Hematopoietic multipotent progenitor cell treated with erythropoietin and hydrocortisone succinate and interleukin-3 and kit ligand, for 8 days (in vitro differentiated cells): ENCODE measurements around the gene LRP1B.
"Not testable (repeated sequence)": the region's sequence is repeated elsewhere in the genome, so short reads cannot be mapped to it uniquely, and the experiment has no call there.

ENCODE experiments used
- DNase-seq: peaks from one replicate; pipeline ENCODE4 v3.0.0-alpha.2; 2015

LRP1B gene

DNA sequence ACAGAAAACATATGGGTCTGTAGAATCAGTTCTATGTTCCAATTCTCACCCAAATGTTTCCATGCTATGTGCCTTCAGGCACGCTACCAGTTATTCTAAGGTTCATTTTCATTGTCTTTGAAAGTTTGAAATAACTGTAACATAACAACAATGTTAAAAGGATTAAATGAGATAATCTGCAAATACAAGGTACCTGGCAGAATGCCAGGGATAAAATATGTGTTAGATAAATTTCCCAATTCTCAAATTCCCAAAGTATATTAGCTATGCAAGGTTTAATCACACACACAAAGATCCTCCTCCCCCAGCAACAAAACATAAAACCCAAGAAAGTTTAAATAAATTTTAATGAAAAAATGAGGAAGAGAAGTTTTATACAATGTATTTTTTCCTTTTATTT, 261.2 kb downstream of the LRP1B start:
- no peak for DNase-seq

DNA sequence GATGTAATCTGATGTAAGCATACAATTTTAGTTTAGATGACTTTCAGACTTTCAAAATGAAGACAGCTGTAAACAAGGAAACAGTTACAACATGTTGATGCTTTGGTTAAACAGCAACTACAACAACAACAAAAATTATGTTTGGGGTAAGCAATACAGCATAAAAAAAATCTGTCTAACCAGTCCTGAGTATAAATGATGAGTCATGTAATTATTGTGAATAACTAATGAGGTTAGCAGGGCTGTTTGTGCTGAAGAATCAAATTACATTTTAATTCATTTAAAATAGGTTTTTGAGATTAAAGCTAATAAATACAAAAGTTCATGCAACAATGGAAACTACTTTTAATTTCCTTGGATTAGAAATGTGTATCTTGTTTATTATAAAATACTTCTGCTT, 266.9 kb downstream of the LRP1B start:
- DNase-seq: no peak

DNA sequence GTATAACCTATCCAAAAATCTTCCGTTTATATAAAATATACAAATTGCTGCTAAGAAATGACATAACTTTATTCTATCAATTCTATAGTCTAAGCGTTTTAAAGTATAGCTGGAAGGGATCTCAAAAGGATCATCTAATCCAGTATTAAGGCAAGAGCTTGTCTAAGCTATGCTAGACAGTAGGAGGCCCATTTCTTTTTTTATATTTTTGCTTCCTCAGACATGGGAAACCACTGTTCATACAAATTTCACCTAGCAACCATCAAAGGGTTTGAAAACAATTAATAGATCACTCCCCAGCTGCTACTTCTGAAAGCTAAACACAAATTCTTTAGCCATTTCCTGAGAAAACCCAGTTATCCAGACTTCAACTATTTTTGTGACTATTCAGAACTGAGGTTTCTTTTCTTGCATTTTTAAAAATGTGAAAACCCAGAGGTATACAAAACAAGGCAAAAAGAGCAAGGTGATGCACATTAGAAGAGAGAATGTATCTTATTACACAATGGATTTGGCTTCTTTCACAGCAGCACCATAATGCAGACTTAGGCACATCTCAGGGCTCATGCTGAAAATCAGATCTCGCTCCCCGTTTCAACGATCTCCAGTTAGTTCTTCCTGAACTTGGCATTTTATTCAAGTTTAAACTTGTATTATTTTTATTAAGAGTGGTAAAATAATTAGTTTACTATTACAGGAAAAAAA, 274.4 kb downstream of the LRP1B start:
- no peak for DNase-seq

DNA sequence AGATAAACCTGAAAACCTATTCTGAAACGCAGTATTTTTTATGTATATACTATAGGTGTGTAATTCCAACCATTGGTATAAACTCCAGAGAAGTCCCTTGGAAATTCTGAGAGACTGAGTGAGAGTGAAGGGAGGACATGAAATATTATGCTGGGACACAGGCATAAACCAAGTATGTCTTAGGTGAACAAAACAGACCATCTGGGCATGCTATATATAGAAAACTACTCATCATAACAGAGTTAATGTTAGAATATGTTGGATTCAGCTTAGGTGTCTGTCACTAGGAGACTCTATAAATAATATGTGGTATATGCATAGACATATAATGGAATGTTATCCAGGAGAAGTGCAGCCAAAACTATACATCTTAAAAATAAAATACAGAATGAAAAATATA, 282.6 kb downstream of the LRP1B start:
- DNase-seq: no peak

DNA sequence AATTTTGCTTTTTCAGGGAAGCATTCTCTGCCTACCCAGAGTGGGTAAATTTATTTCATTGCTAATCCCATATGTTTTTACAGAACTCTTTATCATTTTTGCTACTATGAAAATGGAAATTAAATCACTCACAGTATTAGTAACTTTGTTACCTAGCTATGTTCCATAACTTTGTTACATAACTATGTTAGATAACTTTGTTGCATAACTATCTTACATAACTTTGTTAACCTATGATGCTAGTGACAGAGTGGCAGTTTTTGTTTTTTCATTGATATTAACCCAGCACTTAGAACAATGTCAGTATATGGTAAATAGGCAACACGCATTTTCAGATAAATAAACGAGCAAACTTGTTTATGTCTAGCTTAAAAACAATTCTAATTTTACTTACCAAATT, 286.6 kb downstream of the LRP1B start:
- no peak for DNase-seq

DNA sequence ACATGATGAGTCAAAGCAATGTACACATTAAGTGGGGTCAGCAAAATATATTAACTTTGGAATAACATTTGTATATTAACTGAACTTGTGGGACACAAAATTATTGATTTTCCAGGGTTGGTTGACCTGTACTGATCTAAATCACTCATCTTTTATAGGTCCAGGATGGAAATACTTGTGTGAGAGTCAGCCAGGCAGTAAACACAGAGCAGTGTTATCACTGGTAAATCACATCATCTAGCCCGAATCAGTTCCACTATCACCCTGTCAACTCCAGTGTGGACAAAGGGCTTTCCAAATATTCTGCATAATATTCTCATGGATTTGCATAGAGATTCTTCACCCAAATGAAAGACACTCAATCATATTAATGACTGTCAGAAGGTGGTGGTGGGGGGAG, 295.7 kb downstream of the LRP1B start:
- no peak for DNase-seq

DNA sequence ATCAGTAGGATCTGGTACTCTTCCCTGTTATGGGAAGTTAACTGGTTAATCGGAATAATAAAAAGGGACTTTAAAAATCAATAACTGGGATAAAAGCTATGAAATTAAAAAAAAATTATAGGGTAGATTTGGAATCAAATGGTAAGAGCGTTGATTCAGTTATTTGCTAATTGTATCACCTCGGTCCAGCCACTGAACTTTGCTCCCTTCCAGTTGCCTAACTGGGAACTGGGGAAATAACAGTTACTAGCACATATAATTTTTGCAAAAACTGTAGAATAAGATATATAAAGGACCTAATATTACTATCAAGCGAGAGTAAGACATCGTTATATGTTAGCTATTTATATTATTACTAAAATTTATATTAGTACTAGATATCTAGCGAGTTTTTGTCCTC, 302.1 kb downstream of the LRP1B start:
- DNase-seq: no peak

DNA sequence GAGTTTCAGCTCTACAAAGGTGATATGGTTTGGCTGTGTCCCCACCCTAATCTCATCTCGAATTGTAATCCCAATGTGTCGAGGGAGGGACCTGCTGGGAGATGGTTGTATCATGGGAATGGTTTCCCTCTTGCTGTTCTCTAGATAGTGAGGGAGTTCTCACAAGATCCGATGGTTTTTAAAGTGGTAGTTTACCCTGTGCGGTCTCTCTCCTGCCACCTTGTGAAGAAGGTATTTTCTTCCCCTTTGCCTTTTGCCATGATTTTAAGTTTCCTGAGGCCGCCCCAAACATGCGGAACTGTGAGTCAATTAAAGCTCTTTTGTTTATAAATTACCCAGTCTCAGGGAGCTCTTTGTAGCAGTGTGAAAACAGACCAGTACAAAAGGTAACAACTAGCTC, 306.0 kb downstream of the LRP1B start:
- DNase-seq: no peak

DNA sequence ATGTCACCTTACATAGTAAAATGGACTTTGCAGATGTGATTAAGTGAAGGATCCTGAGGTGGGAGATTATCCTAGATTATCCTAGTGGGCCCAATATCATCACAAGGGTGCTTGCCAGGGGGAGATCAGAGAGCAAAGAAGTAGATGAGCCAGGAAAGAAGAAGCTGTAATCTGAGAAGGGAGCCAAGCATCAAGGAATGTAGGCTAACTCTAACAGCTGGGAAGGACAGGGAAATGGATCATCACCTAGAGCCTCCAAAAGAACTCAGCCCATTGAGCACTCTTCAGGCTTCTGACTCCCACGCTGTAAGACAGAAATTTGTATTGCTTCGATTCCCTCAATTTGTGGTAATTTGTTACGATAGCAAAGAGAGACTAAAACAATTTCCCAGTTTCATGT, 309.9 kb downstream of the LRP1B start:
- DNase-seq: no peak

DNA sequence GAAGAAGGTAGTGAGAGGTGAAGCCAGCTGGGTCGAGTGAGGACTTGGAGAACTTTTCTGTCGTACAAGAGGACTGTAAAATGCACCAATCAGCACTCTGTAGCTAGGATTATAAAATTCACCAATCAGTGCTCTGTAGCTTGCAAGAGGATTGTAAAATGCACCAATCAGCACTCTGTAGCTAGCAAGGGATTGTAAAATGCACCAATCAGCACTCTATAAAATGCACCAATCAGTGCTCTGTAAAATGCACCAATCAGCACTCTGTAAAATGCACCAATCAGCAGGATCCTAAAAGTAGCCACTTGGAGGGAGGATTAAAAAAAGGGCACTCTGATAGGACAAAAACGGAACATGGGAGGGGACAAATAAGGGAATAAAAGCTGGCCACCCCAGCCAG, 315.5 kb downstream of the LRP1B start:
- DNase-seq: not testable (repeated sequence)

DNA sequence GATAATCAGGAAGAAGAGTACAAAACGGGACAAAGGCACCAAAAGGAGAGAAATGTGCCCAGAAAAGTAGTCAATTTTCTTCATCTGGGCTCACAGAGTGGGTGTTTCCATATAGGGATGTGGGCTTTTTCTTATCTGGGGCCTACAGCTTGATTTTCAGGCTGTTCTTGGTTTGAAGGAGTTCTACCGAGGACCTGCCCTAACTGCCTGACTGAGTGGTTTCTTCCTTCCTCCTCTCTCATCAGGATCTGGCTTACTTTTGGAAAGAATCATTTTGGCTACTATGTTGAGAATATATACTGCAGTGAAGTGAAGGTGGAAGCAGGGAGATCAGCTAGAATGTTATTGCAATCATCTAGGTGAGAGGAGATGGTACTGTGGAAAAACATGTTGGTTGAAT, 316.7 kb downstream of the LRP1B start:
- DNase-seq: no peak

DNA sequence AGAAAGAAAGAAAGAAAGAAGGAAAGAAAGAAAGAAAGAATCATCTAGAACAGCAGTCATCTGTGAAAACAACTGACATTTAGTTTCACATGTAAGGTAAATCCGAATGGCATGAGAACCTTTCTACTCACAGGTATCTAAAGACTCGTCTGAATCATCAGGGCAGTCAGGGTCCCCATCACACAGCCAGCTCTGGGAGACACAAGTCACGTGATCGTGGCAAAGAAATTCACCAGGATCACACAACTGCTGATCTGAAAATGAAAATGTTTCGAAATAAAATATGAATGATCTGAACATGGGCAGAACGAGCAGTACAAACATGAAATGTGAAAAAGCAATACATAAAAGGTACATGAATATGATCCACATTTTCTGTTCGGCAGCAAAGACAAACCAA, 320.7 kb downstream of the LRP1B start:
- DNase-seq: no peak

DNA sequence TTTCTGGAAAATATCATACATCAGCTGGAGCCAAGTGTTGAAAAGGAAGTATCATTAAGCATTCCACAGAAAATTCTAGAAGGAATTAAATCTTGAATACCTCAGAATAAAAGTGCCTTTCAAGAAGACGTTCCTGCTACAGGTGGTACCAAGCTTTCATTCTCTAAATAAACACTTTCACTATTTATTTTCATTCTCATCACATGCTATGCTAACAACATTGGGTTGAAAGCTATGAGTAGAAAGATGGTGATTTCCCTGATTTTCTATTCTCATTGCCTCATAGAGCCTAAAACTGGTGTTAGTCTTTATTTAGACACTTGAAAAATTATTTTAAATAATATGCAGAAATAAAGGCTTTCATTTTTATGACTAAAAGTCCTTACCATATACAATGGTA, 324.7 kb downstream of the LRP1B start:
- no peak for DNase-seq

DNA sequence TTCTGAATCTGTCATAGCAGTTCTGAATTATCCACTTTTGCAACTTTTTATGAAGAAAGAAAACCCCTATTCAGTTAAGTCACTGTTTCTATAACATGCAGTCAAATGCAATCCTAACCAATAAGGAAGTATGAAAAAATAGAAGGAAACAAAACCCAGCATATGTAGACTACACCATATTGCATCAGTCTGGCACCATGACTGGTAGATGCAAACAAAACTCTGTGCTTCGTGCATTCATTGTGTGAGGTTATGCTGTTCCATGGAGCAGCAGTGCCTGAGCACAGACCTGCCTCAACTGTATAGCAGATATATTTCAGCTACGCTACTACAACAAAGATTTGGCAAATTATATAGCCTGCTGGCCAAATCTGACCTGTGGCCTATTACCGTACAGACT, 325.5 kb downstream of the LRP1B start:
- no peak for DNase-seq

DNA sequence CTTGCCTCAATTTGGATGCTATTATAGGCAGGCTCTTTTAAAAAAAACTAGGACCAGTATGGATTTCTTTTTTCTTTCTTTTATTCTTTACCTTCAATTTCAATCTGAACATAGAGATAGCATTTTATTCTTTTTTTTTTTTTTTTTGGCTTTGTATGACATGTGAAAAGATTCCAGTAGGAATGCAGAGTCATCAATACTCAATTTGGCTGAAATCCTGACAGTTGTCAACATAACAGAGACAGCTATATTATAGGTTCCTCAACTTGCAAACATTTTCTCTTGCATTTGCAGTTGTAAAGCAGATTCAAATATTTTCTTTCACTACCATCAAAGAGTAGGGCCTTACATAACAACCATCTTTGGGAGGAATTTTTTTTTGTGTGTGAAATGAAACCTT, 334.4 kb downstream of the LRP1B start:
- DNase-seq: no peak

DNA sequence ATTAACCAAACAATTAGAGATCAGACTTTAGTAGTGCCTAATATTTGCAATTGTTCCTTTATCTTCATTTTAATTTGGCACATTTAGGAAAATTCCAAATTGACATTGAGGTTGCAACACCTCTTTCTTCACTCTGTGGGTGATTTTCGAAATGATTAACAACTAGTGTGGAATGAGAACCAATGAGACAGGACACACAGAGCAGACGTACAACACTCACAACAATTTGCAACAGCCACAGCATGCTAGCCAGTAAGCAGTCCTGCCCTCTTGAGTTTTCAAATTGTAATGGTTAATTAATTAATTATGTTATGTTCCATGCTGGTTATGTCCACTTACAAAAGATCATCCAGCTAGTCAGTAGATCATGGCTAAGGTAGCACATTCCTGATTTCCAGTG, 339.3 kb downstream of the LRP1B start:
- DNase-seq: no peak

DNA sequence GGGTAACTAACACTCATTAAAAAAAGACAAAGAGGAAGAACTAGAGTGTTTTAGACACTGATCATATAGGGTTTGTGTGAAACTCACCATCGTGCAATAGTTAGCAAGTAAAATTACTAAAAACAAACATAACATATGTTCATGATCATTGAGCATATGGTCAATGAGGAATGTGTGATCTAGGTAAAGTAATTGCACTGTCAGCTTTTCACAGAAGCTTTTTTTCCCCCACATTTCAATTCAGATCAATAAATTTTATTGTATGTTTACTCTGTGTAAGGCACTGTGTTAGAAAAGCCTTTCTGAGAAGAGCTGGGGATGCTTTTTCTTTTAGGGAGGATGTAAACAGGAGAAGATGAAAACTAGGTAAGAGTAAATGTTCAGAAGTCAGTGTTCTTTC, 348.2 kb downstream of the LRP1B start:
- DNase-seq: no peak

DNA sequence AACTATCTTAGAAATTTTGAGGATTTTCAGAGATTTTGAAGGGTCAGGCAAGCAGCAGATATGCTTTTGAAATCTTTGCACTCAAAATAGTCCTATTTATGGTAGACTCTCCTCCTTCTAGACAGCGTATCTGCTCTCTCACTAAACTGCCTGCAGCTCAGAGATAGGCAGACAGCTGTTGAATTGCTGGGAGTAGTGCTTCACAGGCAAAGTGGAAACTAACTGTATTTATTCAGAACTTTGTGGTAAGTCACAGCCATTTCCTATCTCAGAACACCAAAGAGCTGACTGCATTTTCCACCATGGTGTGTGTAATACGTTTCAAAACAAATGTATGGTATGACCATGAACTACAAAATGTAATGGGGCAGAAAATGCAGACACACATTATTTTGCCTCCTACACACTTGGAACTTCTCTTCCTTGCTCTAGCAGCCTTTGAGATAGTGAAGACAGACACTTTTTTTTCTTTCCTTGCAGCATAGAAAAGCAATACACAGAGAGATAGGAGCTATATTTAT, 352.4 kb downstream of the LRP1B start:
- no peak for DNase-seq

DNA sequence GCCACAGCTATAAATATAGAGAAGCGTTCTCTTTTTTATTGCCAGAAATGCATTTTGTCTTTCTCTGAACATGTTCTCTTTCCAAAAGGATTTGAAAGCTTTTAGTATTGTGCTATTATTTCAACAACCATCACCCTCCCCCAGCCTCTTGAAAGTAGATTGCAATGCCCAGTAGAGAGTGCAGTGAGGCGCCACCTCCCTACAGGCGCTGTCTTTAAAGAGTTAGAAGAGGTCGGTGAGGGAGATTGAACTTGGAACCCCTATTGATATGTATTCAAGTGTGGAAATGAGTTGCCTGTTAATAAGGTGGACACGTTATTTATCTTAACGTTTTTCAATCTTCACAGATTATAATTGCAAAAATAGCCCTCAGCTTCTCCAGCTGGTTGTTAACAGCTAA, 360.3 kb downstream of the LRP1B start:
- no peak for DNase-seq

DNA sequence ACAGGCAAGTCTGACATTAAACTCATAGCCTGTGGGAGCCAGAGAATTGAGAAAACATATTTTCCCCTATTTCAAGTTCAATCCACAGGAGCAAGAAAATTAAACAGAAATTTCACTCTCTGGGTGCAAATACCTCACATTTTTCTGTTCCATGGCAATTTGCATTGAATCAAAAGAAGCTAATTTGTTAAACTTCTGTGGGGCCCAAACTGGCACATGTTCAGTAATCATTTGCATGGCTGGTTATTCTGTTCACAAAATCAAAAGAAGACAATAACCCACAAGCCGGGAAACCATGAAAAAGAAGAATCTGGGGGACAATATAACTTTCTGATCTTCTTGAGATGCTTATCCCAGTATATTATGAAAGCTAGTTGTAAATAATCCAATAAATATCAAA, 363.1 kb downstream of the LRP1B start:
- DNase-seq: no peak

DNA sequence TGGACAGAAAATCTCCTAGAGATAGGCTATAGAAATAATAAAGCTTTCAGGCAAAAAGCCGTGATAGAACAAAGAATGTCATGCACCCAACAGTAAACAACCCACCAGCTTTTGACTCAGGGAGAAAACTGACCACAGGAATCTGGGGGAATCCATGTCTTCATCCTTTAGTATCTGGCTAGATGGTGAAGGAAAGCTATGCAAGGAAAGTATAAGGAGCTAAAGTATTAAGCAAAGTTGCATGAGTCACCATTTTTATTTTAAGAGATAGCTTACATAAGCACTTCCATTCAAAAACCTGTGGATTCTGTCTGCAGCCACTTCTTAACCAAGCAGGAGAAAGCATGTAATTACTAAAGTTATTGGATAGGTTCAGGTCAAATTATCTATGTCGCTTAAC, 363.8 kb downstream of the LRP1B start:
- DNase-seq: no peak

DNA sequence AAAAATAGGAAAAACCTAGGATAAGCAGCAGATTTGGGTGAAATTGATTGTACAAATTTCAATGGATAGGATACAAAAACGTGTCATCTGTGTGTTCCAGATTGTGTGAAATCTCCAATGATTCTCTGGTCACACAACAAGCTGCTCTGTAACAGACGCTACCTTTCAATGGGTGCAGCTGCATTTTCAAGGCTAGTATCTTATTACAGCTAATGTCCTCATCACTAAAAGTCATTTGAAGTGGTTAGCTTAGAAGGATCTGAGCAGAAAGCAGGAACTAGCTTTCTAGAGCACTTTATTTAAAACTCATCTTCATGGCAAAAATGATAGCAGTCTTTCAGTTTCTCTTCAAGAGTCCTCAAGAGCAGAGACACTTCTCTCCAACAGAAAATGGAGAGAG, 364.6 kb downstream of the LRP1B start:
- DNase-seq: no peak

DNA sequence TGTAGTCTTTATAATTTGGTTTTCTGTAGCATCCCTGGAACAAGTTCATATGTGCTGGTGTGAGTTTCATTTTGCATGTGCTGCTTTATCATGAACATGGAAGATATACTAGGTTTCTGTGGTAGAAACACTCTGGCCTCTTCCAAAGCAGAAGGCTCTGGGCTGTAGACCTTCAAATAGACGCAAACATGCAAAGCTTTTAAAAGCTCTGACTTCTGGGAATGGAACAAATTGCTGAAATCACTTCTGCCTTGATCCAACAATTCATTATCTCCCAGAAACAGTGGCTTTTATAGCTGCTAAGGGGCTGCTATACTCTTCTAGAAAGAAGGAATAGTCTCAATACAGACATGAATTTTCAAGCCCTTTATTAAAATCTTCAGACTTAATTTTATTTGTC, 382.2 kb downstream of the LRP1B start:
- DNase-seq: no peak

DNA sequence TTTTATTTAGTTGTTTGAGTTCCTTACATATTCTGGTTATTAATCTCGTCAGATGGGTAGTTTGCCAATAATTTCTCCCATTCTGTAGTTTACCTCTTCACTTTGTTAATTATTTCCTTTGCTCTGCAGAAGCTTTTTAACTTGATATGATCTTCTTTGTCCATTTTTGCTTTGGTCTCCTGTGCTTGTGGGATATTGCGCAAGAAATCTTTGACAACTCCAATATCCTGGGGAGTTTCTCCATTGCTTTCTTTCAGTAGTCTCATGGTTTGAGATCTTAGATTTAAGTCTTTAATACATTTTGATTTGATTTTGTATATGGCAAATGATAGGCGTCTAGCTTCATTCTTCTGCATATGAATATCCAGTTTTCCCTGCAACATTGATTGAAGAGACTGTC, 389.2 kb downstream of the LRP1B start:
- DNase-seq: no peak

DNA sequence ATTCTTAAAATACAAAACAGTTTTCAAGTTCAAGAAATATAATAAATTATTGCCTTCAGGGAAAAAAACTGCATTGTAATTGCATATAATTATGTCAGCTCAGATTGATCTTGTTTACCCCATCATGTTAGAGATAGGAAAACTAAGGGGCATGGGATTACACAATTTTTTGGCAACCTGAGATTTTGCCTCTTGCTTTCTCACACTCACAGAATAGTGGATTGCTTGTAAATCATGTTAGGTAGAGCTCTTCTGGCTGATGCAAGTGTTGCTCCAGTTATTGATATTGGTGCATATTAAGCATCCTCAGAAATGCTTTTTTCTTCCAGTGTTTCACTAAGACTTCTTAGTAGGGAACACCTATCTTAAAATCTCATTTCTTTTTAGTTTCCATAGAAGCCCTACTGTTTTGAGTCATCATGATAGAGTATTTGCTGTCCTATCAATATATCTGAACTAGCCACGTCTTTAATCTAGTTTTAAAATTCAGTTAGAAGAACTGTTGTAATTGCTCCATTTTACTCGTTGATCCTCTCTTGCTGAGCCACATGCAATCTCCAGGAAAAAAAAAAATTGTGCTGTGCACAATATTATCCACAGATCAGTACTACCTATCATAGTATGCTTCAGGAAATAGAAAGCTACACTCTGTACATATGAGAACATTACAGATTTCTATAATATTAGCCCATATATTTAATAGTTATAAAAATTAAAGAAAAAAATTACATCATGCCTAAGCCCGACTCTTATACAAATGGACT, 393.1 kb downstream of the LRP1B start:
- no peak for DNase-seq
